Activated CD4-positive, alpha-beta T cell treated with anti-CD3 and anti-CD28 coated beads for 48 hours (primary cell): ENCODE data around the gene MAPK13.
"Not testable (repeated sequence)": the region's sequence is repeated elsewhere in the genome, so short reads cannot be mapped to it uniquely, and the experiment has no call there.

Source experiments
- DNase-seq: peaks from one replicate; pipeline ENCODE4 v3.0.0-alpha.2; 2020

MAPK13 gene

GRCh38 chr6:36128793-36129192 lies 1.5 kb upstream of the MAPK13 start:
- no peak for DNase-seq

- DNase-seq, result not testable (repeated sequence)
Measured at GRCh38 chr6:36129334-36129733, 979 bp upstream of the MAPK13 start.

GRCh38 chr6:36130667-36131510 lies 576 bp downstream of the MAPK13 start:
- DNase-seq, result peak; percentile 78

GRCh38 chr6:36131511-36132245 lies 1.4 kb downstream of the MAPK13 start:
- peak; percentile 71 for DNase-seq

GRCh38 chr6:36132246-36132895 lies 2.1 kb downstream of the MAPK13 start:
- DNase-seq, result no peak

GRCh38 chr6:36133148-36133547 lies 2.8 kb downstream of the MAPK13 start:
- no peak for DNase-seq

GRCh38 chr6:36133912-36134311 lies 3.6 kb downstream of the MAPK13 start:
- no peak for DNase-seq

GRCh38 chr6:36135053-36135731 lies 4.9 kb downstream of the MAPK13 start:
- DNase-seq, result no peak

GRCh38 chr6:36136034-36136433 lies 5.7 kb downstream of the MAPK13 start:
- DNase-seq, result no peak

- DNase-seq, result no peak
Measured at GRCh38 chr6:36136551-36136950, 6.2 kb downstream of the MAPK13 start.

GRCh38 chr6:36138667-36139066 lies 8.4 kb downstream of the MAPK13 start:
- DNase-seq, result no peak

- peak; percentile 33 for DNase-seq
Measured at GRCh38 chr6:36139431-36139830, 9.1 kb downstream of the MAPK13 start.

- no peak for DNase-seq
Measured at GRCh38 chr6:36139991-36140710, 9.8 kb downstream of the MAPK13 start.

GRCh38 chr6:36141091-36141490 lies 10.8 kb downstream of the MAPK13 start:
- no peak for DNase-seq

GRCh38 chr6:36141961-36142360 lies 11.6 kb downstream of the MAPK13 start:
- DNase-seq, result no peak

- no peak for DNase-seq
Measured at GRCh38 chr6:36142971-36143838, 12.9 kb downstream of the MAPK13 start.

- no peak for DNase-seq
Measured at GRCh38 chr6:36145495-36145894, 15.2 kb downstream of the MAPK13 start.

- no peak for DNase-seq
Measured at GRCh38 chr6:36147294-36147693, 17.0 kb downstream of the MAPK13 start.

- DNase-seq, result no peak
Measured at GRCh38 chr6:36149476-36149875, 19.2 kb downstream of the MAPK13 start.

GRCh38 chr6:36150283-36150682 lies 20.0 kb downstream of the MAPK13 start:
- no peak for DNase-seq

- no peak for DNase-seq
Measured at GRCh38 chr6:36154286-36154685, 24.0 kb downstream of the MAPK13 start.
